Smooth muscle cell (in vitro differentiated cells): ENCODE measurements around the gene GNLY. TPM values are rescaled to one million over a fixed set of nuclear protein-coding genes. Genes with fewer than 3 reads are reported as not detected.
A peak's percentile ranks its signal among the peaks of the same experiment; 100 is the strongest.

Experiments
- DNase-seq: peaks from one replicate; lab custom pipeline; 2025; ENCODE audit not compliant: unreplicated experiment; lab: John Stamatoyannopoulos, UW
- H2AFZ ChIP-seq: fragments of 200-600 bp; sonication (generic); 2 replicates; pipeline ENCODE4 v1.6.0; 2016; ENCODE audit warnings: antibody characterized with exemption, low read depth, mild to moderate bottlenecking
- H3F3A ChIP-seq: fragments of 200-600 bp; sonication (generic); 2 replicates; pipeline ENCODE4 v1.6.0; 2017; ENCODE audit warnings: antibody characterized with exemption, low read depth
- H3K27ac ChIP-seq: fragments of 200-600 bp; sonication (generic); 2 replicates; pipeline ENCODE4 v1.5.1; 2016; ENCODE audit warnings: low read depth, mild to moderate bottlenecking
- H3K27me3 ChIP-seq: fragments of 200-600 bp; sonication (generic); 2 replicates; pipeline ENCODE4 v1.6.1; 2016; ENCODE audit warnings: low read depth, mild to moderate bottlenecking
- H3K36me3 ChIP-seq: fragments of 200-600 bp; sonication (generic); 2 replicates; pipeline ENCODE4 v1.5.1; 2016; ENCODE audit warnings: low read depth
- H3K4me1 ChIP-seq: fragments of 200-600 bp; sonication (generic); 2 replicates; pipeline ENCODE4 v1.5.1; 2016; ENCODE audit warnings: low read depth
- H3K4me2 ChIP-seq: fragments of 200-600 bp; sonication (generic); 2 replicates; pipeline ENCODE4 v1.6.0; 2016; ENCODE audit warnings: mild to moderate bottlenecking
- H3K4me3 ChIP-seq: fragments of 200-600 bp; sonication (generic); 2 replicates; pipeline ENCODE4 v1.5.1; 2016; ENCODE audit warnings: mild to moderate bottlenecking
- H3K79me2 ChIP-seq: fragments of 200-600 bp; sonication (generic); 2 replicates; pipeline ENCODE4 v1.6.0; 2016; ENCODE audit warnings: low read depth, mild to moderate bottlenecking
- H3K9ac ChIP-seq: fragments of 200-600 bp; sonication (generic); 2 replicates; pipeline ENCODE4 v1.6.0; 2016; ENCODE audit warnings: low read depth
- H3K9me3 ChIP-seq: fragments of 200-600 bp; sonication (generic); replicated peaks from 2 replicates; pipeline ENCODE4 v1.5.1; 2016; ENCODE audit warnings: low read depth
- H4K20me1 ChIP-seq: fragments of 200-600 bp; sonication (generic); 2 replicates; pipeline ENCODE4 v1.6.0; 2016; ENCODE audit warnings: low read depth
- WGBS: methylation state at CpG from one replicate; pipeline ENCODE4 v1.1.7; 2016; ENCODE audit warnings: low lambda C conversion rate; 5-methylcytosine and 5-hydroxymethylcytosine counted together
- polyA plus RNA-seq: library from polyadenylated mRNA; unstranded; fragments of >200 nt; fragmentation: Nextera tagmentation; extraction: Ambion mirVana; gene quantifications from 2 replicates; pipeline ENCODE4 v1.2.1, GENCODE V29; 2016
- total RNA-seq: library from RNA; depleted of rRNA; stranded (reverse); fragments of >200 nt; gene quantifications from 2 replicates; pipeline ENCODE4 v1.2.3, GENCODE V29; 2014
- TF ChIP-seq, protein P1 (sequence below): fragments of 200-600 bp; sonication (generic); IDR thresholded peaks from 2 replicates; pipeline ENCODE4 v1.5.1; 2017; ENCODE audit warnings: borderline replicate concordance, mild to moderate bottlenecking, antibody characterized with exemption; ENCODE audit not compliant: insufficient read depth, poor library complexity, severe bottlenecking

GNLY gene
- total and polyA plus RNA-seq, 2 experiments from 2014 or later = not detected

DNA sequence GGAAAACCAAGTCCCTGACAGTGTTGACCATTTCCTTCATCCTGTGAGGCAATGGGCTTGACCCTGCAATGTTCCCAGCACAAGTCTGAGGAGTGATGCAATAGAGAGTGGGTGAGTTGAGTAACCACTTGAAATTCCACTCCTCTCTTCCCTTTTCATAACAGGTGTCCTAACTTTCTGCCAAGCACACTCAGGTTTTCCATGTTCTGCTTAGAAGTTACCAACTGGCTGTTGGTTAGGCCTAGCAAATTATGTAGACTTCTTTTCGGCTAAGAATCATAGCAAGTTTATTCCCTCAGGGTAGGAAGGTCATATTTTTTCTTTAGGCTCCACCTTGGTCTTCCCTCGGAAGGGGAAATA is 11.5 kb downstream of the GNLY start:
- H3F3A ChIP-seq = peaks cover 3% of the 10 kb centered on the region
- no peak overlapping the region for H3K4me3 ChIP-seq
- H3K79me2 ChIP-seq = no peaks in the 10 kb centered on the region
- H3K4me1 ChIP-seq = peaks cover 4% of the 10 kb centered on the region
- no peaks in the 10 kb centered on the region for H3K9me3 ChIP-seq
- TF ChIP-seq, protein P1, sequence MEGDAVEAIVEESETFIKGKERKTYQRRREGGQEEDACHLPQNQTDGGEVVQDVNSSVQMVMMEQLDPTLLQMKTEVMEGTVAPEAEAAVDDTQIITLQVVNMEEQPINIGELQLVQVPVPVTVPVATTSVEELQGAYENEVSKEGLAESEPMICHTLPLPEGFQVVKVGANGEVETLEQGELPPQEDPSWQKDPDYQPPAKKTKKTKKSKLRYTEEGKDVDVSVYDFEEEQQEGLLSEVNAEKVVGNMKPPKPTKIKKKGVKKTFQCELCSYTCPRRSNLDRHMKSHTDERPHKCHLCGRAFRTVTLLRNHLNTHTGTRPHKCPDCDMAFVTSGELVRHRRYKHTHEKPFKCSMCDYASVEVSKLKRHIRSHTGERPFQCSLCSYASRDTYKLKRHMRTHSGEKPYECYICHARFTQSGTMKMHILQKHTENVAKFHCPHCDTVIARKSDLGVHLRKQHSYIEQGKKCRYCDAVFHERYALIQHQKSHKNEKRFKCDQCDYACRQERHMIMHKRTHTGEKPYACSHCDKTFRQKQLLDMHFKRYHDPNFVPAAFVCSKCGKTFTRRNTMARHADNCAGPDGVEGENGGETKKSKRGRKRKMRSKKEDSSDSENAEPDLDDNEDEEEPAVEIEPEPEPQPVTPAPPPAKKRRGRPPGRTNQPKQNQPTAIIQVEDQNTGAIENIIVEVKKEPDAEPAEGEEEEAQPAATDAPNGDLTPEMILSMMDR = no peak
- no peak overlapping the region for H2AFZ ChIP-seq
- DNase-seq = no peak
- H3K27ac ChIP-seq = no peak overlapping the region
- no peak overlapping the region for H3K9ac ChIP-seq
- H3K4me2 ChIP-seq = no peak overlapping the region
- H4K20me1 ChIP-seq = no peaks in the 10 kb centered on the region
- H3K27me3 ChIP-seq = peaks cover 4% of the 10 kb centered on the region
- no peaks in the 10 kb centered on the region for H3K36me3 ChIP-seq
- WGBS = 84% methylated on average over 2 of the region's 2 CpGs

DNA sequence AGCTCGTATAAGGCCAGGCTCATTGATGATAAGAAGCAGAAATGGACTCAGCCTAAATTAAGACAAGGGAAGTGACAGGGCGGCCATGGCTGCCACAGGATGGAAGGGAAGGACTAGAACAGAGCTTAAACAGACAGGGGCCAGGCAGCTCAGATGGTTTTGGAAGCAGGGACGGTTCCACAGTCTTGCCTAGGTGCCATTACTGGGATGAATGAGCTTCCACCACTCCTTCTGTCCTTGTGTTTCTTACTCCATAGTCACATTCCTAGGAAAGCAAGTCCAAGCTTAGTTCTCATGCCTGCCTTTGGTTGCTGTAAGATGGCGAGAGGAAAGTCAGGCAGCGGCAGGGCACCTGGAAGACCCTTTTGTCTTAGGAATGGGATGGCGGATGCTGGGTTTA is 11.9 kb downstream of the GNLY start:
- H3K4me2 ChIP-seq = no peak overlapping the region
- H3K9ac ChIP-seq = no peak overlapping the region
- H4K20me1 ChIP-seq = no peaks in the 10 kb centered on the region
- no peak overlapping the region for H2AFZ ChIP-seq
- TF ChIP-seq, protein P1 = no peak
- H3K79me2 ChIP-seq = no peaks in the 10 kb centered on the region
- H3K27ac ChIP-seq = no peak overlapping the region
- peaks cover 4% of the 10 kb centered on the region for H3K4me1 ChIP-seq
- no peaks in the 10 kb centered on the region for H3K9me3 ChIP-seq
- no peaks in the 10 kb centered on the region for H3K36me3 ChIP-seq
- no peak overlapping the region for H3K4me3 ChIP-seq
- DNase-seq = no peak
- peaks cover 3% of the 10 kb centered on the region for H3F3A ChIP-seq
- 85% methylated on average over 6 of the region's 6 CpGs for WGBS
- peaks cover 4% of the 10 kb centered on the region for H3K27me3 ChIP-seq

DNA sequence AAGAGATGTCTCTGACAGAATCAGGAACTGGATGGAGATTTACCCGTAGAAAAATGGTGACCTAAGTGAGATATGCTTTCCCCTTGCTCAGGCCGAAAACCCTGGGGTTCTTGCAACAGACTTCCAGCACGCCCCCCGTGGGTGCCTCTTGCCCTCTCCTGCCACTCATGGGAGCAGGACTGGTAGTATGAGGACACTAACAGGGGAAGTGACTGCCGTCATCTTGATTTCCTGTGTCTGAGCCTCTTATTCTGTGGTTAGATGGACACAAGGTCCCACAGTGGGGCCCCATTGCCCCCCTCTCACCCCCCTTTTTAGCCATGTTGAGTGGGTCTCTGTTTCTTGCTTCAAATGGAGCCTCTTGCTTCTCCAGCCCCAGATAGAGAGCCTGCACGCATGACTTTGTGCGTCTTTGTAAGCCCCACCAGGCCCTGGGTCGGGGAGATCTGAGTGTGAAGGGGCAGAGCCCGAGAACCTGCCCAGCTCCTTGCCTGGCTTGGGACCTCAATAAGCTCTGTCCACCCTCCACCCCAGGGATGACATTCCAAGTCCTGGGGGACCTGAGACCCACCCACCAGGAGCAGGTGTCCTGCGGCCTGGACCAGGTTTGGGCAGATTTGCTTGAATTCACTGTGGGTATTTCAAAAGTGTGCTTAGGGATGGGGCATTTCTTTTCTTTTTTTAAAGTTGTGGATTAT is 12.6 kb downstream of the GNLY start:
- H3K36me3 ChIP-seq = no peaks in the 10 kb centered on the region
- 86% methylated on average over 10 of the region's 10 CpGs for WGBS
- H4K20me1 ChIP-seq = no peaks in the 10 kb centered on the region
- peaks cover 2% of the 10 kb centered on the region for H3K4me1 ChIP-seq
- no peak overlapping the region for H3K27ac ChIP-seq
- no peak overlapping the region for H2AFZ ChIP-seq
- no peaks in the 10 kb centered on the region for H3K79me2 ChIP-seq
- peaks cover 4% of the 10 kb centered on the region for H3K27me3 ChIP-seq
- no peak overlapping the region for H3K4me2 ChIP-seq
- peaks cover 1% of the 10 kb centered on the region for H3F3A ChIP-seq
- DNase-seq = no peak
- no peaks in the 10 kb centered on the region for H3K9me3 ChIP-seq
- no peak overlapping the region for H3K9ac ChIP-seq
- H3K4me3 ChIP-seq = no peak overlapping the region
- TF ChIP-seq, protein P1 = no peak

DNA sequence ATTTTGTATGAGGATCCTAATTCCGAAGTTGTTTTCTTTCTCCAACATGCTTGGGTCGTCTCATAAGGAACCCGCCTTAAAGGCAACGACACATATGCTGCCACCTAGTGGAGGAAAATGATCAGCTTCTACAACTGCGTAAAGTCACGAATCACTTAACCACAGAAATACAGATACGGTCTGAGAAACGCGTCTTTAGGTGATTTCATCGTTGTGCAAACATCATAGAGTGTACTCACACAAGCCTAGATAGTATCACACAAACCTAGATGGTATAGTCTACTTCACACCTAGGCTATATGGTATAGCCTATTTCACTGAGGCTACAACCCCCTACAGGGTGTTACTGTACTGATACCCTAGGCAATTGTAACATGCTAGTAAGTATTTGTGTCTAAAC is 13.1 kb downstream of the GNLY start:
- DNase-seq = no peak
- no peak overlapping the region for H3K4me2 ChIP-seq
- H3K79me2 ChIP-seq = no peaks in the 10 kb centered on the region
- H3K4me1 ChIP-seq = no peaks in the 10 kb centered on the region
- H3K4me3 ChIP-seq = no peak overlapping the region
- no peaks in the 10 kb centered on the region for H3F3A ChIP-seq
- H3K9me3 ChIP-seq = no peaks in the 10 kb centered on the region
- H4K20me1 ChIP-seq = no peaks in the 10 kb centered on the region
- H2AFZ ChIP-seq = no peak overlapping the region
- no peak overlapping the region for H3K9ac ChIP-seq
- TF ChIP-seq, protein P1 = peak; percentile 90
- H3K27me3 ChIP-seq = peaks cover 4% of the 10 kb centered on the region
- WGBS = 6% methylated on average over 10 of the region's 10 CpGs
- no peaks in the 10 kb centered on the region for H3K36me3 ChIP-seq
- H3K27ac ChIP-seq = no peak overlapping the region
